Effector CD4-positive, alpha-beta T cell (primary cell): ENCODE results near the gene LPIN3.

Experiments
- DNase-seq: peaks from one replicate; pipeline ENCODE4 v3.0.0-alpha.2; 2020

LPIN3 gene

DNA sequence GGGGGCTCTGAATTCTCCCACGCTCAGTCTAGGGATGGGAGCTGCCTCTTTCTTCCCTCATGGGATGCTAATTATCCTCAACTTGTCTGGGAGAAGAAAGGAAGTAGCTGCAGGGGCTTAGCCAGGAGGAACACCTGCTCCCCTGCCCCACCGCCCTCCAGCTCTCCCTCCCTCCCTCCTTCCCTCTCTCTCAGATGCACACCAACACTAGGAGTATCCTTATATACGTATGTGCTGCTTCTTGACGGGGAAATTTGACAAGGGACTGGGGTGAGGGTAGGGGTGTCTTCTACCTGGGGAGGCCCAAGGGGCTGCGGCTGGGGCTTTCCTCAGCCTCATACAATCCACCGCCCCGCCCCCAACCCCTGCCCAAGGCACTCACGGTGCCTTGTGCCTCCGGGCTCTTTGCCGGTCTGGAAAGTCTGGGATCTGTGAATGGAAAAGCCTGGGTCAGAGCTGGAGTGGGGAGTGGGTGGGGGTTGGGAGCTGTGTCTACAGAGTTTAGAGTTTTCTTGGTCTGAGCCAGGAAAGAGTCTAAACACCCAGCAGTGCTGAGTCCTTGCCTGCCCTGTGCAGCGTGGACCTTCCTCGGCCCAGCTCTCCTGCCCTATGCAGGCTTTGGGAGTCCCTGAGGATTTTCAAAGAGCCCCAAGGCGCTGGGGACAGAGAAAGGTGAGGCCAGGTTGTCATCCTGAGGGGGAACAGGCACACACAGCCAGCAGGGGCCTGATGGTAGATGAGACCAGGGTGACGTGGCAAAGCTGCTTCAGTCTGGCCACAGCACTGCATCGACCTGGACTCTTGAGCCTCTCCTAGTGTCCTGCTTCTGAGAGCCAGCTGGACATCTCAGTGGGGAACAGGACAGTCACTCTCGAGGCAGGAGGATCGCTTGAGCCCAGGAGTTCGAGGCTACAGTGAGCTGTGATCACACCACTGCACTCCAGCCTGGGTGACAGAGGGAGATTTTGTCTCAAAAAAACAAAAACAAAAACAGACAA is 55.3 kb downstream of the LPIN3 start:
- no peak for DNase-seq

DNA sequence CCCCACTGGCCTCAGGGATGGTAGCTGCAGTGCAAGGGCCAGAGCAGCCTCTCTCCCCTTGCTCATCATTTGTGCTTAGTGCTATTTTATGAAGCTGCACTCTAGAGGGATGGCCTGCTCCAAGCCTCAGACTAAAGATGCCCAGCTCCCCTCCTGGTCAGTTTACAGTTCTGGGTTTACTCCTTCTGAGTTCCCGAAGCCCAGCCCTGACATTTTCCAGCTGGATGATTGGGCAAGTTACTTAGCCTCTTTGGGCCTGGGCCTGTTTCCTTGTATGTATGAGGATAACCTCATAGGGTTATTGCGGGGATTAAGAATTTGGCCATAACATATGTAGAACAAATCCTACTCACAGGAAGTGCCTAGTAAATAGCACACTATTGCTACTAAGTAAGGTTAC is 57.8 kb downstream of the LPIN3 start:
- DNase-seq, result no peak

DNA sequence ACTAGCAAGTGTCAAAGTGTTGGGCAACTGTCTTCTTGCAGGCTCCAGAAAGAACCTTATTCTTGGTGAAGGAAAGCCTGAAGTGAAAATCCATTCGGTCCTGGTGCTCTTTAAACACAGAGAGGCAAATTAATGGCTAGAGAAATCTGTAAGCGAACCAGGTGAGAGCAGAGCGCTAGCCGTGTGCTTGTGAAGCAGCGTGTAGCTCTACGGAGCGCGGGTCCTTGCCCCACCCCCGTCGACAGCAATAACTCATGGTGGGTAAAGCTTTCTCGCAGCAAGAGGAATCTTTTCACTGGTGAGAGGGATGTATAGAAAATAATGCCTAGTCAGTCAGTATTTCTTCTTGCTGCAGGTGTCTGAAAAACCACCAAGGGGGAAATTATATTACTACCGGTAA is 63.0 kb downstream of the LPIN3 start:
- no peak for DNase-seq

DNA sequence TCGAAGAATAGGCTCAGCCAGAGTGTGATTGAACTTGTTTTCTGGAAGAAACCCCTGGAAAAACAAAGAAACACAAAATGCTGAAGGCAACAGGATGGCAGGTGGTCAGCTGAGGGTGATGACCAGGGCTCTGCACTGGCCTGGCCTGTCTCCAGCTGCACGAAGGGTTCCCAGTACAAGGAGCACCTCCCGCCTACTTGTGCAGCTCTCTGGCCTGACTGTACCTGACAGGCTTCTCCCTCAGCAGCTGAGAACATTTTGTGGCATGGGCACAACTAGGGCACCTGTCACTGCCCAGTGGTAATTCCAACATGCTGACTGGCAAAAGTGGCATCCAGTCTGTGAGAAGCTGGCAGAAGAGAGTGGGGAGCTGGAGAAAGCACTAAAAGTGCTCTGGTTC is 64.8 kb downstream of the LPIN3 start:
- DNase-seq, result no peak

DNA sequence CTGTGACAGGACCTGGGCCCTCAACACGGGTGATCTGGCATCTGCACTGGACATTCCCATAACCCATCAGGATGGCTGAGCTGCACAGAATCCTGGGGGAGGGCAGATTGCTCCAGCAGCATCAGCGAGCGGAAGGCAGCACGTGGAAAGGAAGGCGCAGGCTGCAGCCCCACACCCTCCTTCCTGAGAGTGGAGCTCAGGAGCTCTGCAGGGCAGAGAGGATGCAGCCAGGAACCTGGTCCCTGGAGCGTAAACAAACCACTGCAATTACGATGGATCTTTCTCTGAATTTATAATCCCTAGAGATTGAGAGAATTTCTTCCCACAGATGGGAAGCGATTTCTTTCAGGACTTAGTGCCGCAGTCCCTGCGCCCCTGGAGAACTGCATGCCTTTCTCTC is 65.7 kb downstream of the LPIN3 start:
- DNase-seq, result no peak

DNA sequence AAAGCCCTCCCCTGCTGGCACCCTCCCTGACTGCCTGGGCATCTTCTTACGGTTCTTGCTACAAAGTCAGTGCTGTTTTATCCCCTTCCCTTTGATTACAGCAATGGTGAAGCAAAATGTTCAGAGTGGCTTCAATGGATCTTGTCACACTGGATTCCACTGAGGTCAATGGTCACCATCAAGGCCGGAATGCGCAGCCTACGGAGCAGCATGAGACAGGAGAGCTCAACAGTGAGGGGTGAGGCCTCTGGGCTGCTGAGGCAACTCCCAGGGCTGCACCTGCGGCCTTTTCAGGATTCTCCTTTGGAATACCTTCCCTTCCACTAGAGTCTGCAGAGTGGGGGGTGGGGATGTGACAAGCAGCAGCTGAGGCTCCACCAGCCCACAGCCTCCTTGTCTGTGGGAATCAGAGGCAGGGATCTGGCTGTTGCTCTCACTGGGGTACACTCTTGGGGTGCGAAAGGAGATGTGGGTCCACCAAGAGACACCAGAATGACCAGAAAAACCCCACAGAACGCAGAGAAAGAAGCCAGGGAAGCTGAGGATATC is 66.3 kb downstream of the LPIN3 start:
- DNase-seq, result no peak

DNA sequence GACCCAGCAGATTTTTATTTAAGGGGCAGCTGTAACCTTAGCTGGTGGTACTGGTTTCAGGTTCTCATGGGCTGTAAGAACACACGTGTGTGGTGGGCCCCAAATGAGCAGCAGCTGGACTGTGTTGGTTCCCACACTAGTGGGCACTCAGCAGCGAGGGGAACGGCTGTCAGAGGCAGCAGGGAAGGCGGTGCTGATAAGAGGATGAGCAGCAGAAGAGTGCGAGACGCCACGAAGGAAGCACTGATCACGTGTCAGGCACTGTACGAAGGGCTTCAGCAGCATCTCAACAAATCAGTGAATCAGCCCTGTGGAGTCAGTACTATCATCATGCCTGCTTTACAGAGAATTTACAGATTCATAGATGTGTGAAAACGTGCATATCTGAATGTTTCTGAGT is 67.0 kb downstream of the LPIN3 start:
- no peak for DNase-seq

DNA sequence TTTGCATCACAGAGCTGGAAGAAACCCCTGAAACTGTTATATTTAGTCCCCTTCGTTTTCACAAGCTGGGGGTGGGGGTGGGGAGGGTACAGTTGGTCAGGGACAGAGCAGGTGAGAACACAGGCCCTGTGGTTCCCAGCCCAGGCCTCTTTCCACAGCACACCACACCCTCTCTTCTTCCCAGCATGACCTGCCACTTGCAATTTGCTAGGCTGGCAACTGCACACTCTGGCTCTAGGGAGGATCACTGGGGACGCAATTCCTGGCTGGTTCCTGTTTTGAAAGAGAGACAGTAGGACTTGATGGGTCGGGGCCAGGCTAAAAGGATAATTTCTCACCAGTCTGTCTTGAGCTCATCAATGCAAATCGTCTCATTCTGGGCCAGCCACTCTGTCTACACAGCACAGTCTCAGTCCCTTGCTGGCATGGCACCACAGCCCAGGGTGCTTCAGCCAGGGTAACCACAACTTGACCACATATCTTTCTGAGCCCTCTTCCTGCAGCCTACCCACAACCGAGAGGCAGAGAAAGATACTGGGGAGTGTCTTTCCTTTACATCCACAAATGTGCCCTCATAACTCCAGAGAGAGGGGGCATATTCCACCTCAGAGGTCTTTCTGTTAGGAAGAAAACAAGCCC is 67.7 kb downstream of the LPIN3 start:
- DNase-seq, result no peak

DNA sequence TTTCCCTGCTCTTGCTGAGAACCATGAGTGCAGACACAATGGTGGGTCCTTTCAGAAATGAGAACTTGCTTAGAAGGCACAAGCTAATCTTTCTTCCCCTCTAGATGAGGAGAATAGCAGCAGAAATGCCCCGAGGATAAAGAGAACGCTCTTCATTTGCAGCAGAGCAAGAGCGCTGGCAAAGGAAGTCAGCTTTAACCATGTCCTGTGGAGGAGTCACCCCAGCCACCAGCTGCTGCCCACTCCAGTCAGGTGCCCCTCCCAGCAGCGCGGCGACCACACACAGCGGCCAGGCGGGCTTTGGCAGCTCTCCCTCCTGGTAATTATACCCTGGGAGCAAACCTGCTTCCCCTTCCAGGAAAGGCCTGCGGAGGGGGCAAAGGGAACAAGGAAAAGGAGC is 68.4 kb downstream of the LPIN3 start:
- no peak for DNase-seq
